ENCODE data around the gene KCNC1.

Gene KCNC1

GRCh38 chr11:17750013-17750800 is 15.6 kb downstream of the KCNC1 start:
- TF ChIP-seq EZH2phosphoT487 (IDR thresholded peaks at IDR 0.05; ENCODE audit: low read depth): no peak
- no peak for TF ChIP-seq CTCF (IDR thresholded peaks at IDR 0.05; ENCODE audit: low read depth, low read length)
- no peak overlapping the region for H3K9ac ChIP-seq (ENCODE audit: low read length)
- no peaks in the 10 kb centered on the region for H3K36me3 ChIP-seq (replicated peaks; ENCODE audit: low read depth, low read length)
- peaks cover 4% of the 10 kb centered on the region; the same call in 1 of the 2 replicates for H3K27me3 ChIP-seq (ENCODE audit: low read depth, low read length)
- no peaks in the 10 kb centered on the region for H3K9me3 ChIP-seq (ENCODE audit: insufficient read depth, low read length)
- no peaks in the 10 kb centered on the region for H3K79me2 ChIP-seq (ENCODE audit: low read length)
- H2AFZ ChIP-seq (ENCODE audit: low read depth, low read length): no peak overlapping the region
- no peak overlapping the region for H3K4me2 ChIP-seq (ENCODE audit: low read length)
- no peak overlapping the region for H3K4me3 ChIP-seq (ENCODE audit: low read length)
- H3K4me1 ChIP-seq (ENCODE audit: low read length): no peaks in the 10 kb centered on the region
- H3K27ac ChIP-seq (ENCODE audit: low read length): no peak overlapping the region
- no peaks in the 10 kb centered on the region for H4K20me1 ChIP-seq (ENCODE audit: insufficient read depth, low read length)

GRCh38 chr11:17750801-17751165 is 16.2 kb downstream of the KCNC1 start:
- Histone ChIP-seq H3K27me3 (ENCODE audit: low read depth, low read length) (peaks cover 10% of the 10 kb centered on the region; the same call in 1 of the 2 replicates), H3K4me3 (ENCODE audit: low read length) (no peak overlapping the region), H3K9ac (ENCODE audit: low read length) (no peak overlapping the region)

GRCh38 chr11:17751558-17751957 is 17.0 kb downstream of the KCNC1 start:
- no peak overlapping the region for H3K27ac ChIP-seq (ENCODE audit: low read length)
- H3K9me3 ChIP-seq (ENCODE audit: insufficient read depth, low read length): no peaks in the 10 kb centered on the region
- no peaks in the 10 kb centered on the region for H4K20me1 ChIP-seq (ENCODE audit: insufficient read depth, low read length)
- no peaks in the 10 kb centered on the region for H3K36me3 ChIP-seq (replicated peaks; ENCODE audit: low read depth, low read length)
- no peak overlapping the region for H3K9ac ChIP-seq (ENCODE audit: low read length)
- peaks cover 13% of the 10 kb centered on the region; the same call in 1 of the 2 replicates for H3K27me3 ChIP-seq (ENCODE audit: low read depth, low read length)
- no peak for TF ChIP-seq EZH2phosphoT487 (IDR thresholded peaks at IDR 0.05; ENCODE audit: low read depth)
- TF ChIP-seq CTCF (IDR thresholded peaks at IDR 0.05; ENCODE audit: low read depth, low read length): no peak
- no peak overlapping the region for H2AFZ ChIP-seq (ENCODE audit: low read depth, low read length)
- no peaks in the 10 kb centered on the region for H3K4me1 ChIP-seq (ENCODE audit: low read length)
- no peaks in the 10 kb centered on the region for H3K79me2 ChIP-seq (ENCODE audit: low read length)
- H3K4me3 ChIP-seq (ENCODE audit: low read length): no peak overlapping the region
- no peak overlapping the region for H3K4me2 ChIP-seq (ENCODE audit: low read length)

More at GRCh38 chr11:17750801-17751165, 16.2 kb downstream of the KCNC1 start:
- Histone ChIP-seq H3K27ac (ENCODE audit: low read length) (no peak overlapping the region), H4K20me1 (ENCODE audit: insufficient read depth, low read length) (no peaks in the 10 kb centered on the region), H3K4me2 (ENCODE audit: low read length) (no peak overlapping the region), H2AFZ (ENCODE audit: low read depth, low read length) (no peak overlapping the region), H3K9me3 (ENCODE audit: insufficient read depth, low read length) (no peaks in the 10 kb centered on the region), H3K4me1 (ENCODE audit: low read length) (no peaks in the 10 kb centered on the region), H3K79me2 (ENCODE audit: low read length) (no peaks in the 10 kb centered on the region), H3K36me3 (replicated peaks; ENCODE audit: low read depth, low read length) (no peaks in the 10 kb centered on the region)
- TF ChIP-seq EZH2phosphoT487 (IDR thresholded peaks at IDR 0.05; ENCODE audit: low read depth) (no peak), CTCF (IDR thresholded peaks at IDR 0.05; ENCODE audit: low read depth, low read length) (no peak)

- no peaks in the 10 kb centered on the region for H4K20me1 ChIP-seq (ENCODE audit: insufficient read depth, low read length)
- no peak overlapping the region for H3K9ac ChIP-seq (ENCODE audit: low read length)
- no peaks in the 10 kb centered on the region for H3K4me1 ChIP-seq (ENCODE audit: low read length)
- no peak overlapping the region for H3K4me2 ChIP-seq (ENCODE audit: low read length)
- TF ChIP-seq EZH2phosphoT487 (IDR thresholded peaks at IDR 0.05; ENCODE audit: low read depth): no peak
- no peak for TF ChIP-seq CTCF (IDR thresholded peaks at IDR 0.05; ENCODE audit: low read depth, low read length)
- H3K27me3 ChIP-seq (ENCODE audit: low read depth, low read length): peaks cover 13% of the 10 kb centered on the region; the same call in 1 of the 2 replicates
- H3K79me2 ChIP-seq (ENCODE audit: low read length): no peaks in the 10 kb centered on the region
- no peak overlapping the region for H2AFZ ChIP-seq (ENCODE audit: low read depth, low read length)
- H3K4me3 ChIP-seq (ENCODE audit: low read length): no peak overlapping the region
- H3K36me3 ChIP-seq (replicated peaks; ENCODE audit: low read depth, low read length): no peaks in the 10 kb centered on the region
- no peaks in the 10 kb centered on the region for H3K9me3 ChIP-seq (ENCODE audit: insufficient read depth, low read length)
- H3K27ac ChIP-seq (ENCODE audit: low read length): no peak overlapping the region
Measured at GRCh38 chr11:17752144-17752543, 17.6 kb downstream of the KCNC1 start.
